Adrenal gland (tissue), 12 donors: ENCODE results near the gene ZNHIT2. TPM values are rescaled to one million over a fixed set of nuclear protein-coding genes. Genes with fewer than 3 reads are reported as not detected.

ENCODE experiments used
- DNase-seq, 7 donors: peaks; one replicate each; pipeline ENCODE4 v3.0.0-alpha.2; 2019 to 2020
- H3K27ac ChIP-seq, 5 donors: fragments of 200-600 bp; sonication (generic) in 4 of 5; 1 replicate in 3 of 5; 2 replicates in 2 of 5; pipeline versions ENCODE4 v1.5.1 to v1.8.0; 2016 to 2020; ENCODE audit warnings: mild to moderate bottlenecking in 1 of 5
- H3K27me3 ChIP-seq: fragments of 200-600 bp; 2 replicates; pipeline ENCODE4 v1.8.0; 2021
- H3K36me3 ChIP-seq, 2 donors: fragments of 200-600 bp; replicated peaks in 1 of 2; 1 replicate in 1 of 2; 2 replicates in 1 of 2; pipeline versions ENCODE4 v1.5.1 to v1.8.0; 2018 to 2022
- H3K4me1 ChIP-seq, 2 donors: fragments of 200-600 bp; replicated peaks in 1 of 2; 1 replicate in 1 of 2; 2 replicates in 1 of 2; pipeline versions ENCODE4 v1.5.1 to v1.8.0; 2018 to 2021
- H3K4me3 ChIP-seq, 4 donors: fragments of 200-600 bp; sonication (generic) in 3 of 4; one replicate each; pipeline ENCODE4 v1.5.1; 2016 to 2018
- H3K9me3 ChIP-seq, 3 donors: fragments of 200-600 bp; sonication (generic) in 1 of 3; replicated peaks in 1 of 3; 1 replicate in 2 of 3; 2 replicates in 1 of 3; pipeline versions ENCODE4 v1.5.1 to v1.8.0; 2016 to 2021
- CTCF ChIP-seq, 6 experiments: fragments of 450-650 bp in 4 of 6; fragments of 200-600 bp in 2 of 6; sonication (generic) in 1 of 6; IDR thresholded peaks; 1 replicate in 5 of 6; 2 replicates in 1 of 6; pipeline versions ENCODE4 v1.5.1 to v1.8.0; 2016 to 2021; ENCODE audit warnings: antibody characterized with exemption in 6 of 6, mild to moderate bottlenecking in 2 of 6, moderate library complexity in 1 of 6
- POLR2A ChIP-seq, 2 donors: fragments of 450-650 bp; IDR thresholded peaks; one replicate each; pipeline ENCODE4 v1.6.1; 2017; ENCODE audit warnings: antibody characterized with exemption in 2 of 2, mild to moderate bottlenecking in 2 of 2, moderate library complexity in 1 of 2
- WGBS, 4 donors: extraction: QIAGEN DNeasy Blood & Tissue Kit in 2 of 4; methylation state at CpG; one replicate each; pipeline versions ENCODE4 v1.1.5 to v1.1.7; 2013 to 2017; 5-methylcytosine and 5-hydroxymethylcytosine counted together
- intact Hi-C, 2 donors: fragments of 100-400 bp; cut with DNase I; formaldehyde crosslinking; loops; one replicate each; pipeline versions ENCODE4 v1.14.1 to v1.15.0; 2022 to 2023
- polyA plus RNA-seq, 3 donors: library from polyadenylated mRNA; stranded (reverse); fragments of 200-250 nt in 2 of 3; fragments of 350-450 nt in 1 of 3; fragmentation: Illumina TruSeq in 1 of 3; extraction: RNeasy Lipid Tissue Mini Kit (QIAGEN cat#74804) in 1 of 3; gene quantifications; one replicate each; pipeline ENCODE4 v1.2.3, GENCODE V29; 2013 to 2014
- total RNA-seq, 9 donors: library from RNA; depleted of rRNA in 4 of 9; stranded (reverse); fragments of >200 nt in 4 of 9; fragments of 120-200 nt in 1 of 9; fragmentation: NEBNext Ultra II Directional in 1 of 9; extraction: Animal tissue kit (Norgen Biotek cat#: 25700) in 1 of 9; gene quantifications; one replicate each; pipeline versions ENCODE4 v1.1.0 to v1.2.4, GENCODE V29; 2013 to 2023
- donor health status: healthy with polysubstance abuse.
- donor health status: Bipolar disorder and iron deficiency.
- donor health status: DM: yes; HTN: yes; CAD: no.
- donor health status: DM: no; HTN: no; CAD: no.
- donor health status: DM: no; HTN: no; CAD: no.
- donor health status: DM: yes; HTN: yes; CAD: no.

ZNHIT2 gene
- total and polyA plus RNA-seq, 12 donors: 0.48 to 39.8 (median 20.5) TPM

DNA sequence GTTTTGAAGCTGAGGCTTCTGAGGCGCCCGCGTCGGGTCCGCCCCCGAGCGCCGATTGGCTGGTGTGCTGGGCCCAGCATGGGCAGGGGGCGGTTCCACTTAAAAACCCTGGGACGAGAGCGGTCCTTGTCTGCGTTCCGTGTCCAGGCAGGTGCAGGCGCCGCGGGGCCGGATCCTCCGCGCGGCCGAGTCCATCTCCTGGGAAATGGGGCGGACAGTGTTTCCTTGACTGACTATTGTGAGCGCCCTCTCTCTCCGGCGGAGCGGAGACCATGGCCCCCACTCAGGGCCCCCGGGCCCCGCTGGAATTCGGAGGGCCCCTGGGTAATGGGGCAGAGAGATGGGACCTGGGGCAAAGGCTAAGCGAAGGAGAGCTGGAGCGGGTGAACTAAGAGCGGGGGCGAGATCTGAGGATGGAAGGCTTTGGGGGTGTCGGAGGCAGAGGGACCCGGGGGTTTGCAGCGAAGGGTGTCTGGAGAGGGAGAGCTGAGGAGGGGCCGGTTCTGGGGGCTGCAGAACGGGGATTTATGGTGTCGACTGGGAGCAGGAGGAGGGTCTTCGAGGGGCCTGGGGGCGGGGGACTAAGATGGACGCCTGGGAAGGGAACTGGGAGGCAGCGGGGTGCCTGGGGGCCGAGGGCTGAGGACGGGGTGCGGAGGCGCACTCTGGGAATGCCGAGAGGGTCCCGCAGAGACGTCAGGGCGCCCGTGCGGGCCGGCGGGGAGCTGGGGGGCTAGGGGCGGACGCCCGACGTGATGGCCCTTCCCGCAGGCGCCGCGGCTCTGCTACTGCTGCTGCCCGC, 5.6 kb downstream of the ZNHIT2 start, which contains the start of gene TM7SF2:
TSS of gene TM7SF2 (plus strand) at position 129 of the 802 bp plus-strand sequence. CDS start at position 273, 144 bp downstream.
- Histone ChIP-seq H3K9me3 (no peaks in the 10 kb centered on the region), H3K36me3 (peaks cover 0 to 42% of the 10 kb centered on the region in 2 donors), H3K27me3 (no peaks in the 10 kb centered on the region), H3K4me3 (peak within 1 kb of the TSS in 3 of 4 donors; percentile 49 to 75 (median 64)), H3K4me1 (peaks cover 49 to 62% of the 10 kb centered on the region in 2 donors), H3K27ac (peak within 1 kb of the TSS; percentile 40 to 95 (median 89))
- intact Hi-C loops: no loop called here
- peak; percentile 96 to 99 (median 98) for DNase-seq
- WGBS, 4 donors: 0 to 1% (median 1%) methylated on average over 29 to 64 of the region's 64 CpGs
- TF ChIP-seq CTCF (IDR thresholded peaks at IDR 0.05): no peak
- TF ChIP-seq POLR2A (IDR thresholded peaks at IDR 0.05): peak; percentile 98 to 100

- Histone ChIP-seq H3K9me3 (no peaks in the 10 kb centered on the region), H3K36me3 (peaks cover 0 to 41% of the 10 kb centered on the region in 2 donors), H3K27ac (peak overlapping the region in 4 of 5 donors; percentile 69 to 89 (median 83)), H3K4me3 (peak overlapping the region in 1 of 4 donors; percentile 75), H3K4me1 (peaks cover 44 to 55% of the 10 kb centered on the region in 2 donors), H3K27me3 (no peaks in the 10 kb centered on the region)
- no peak for DNase-seq
- 55 to 72% (median 60%) methylated on average over 8 to 31 of the region's 31 CpGs for WGBS, 4 donors
- peak in 1 of 6 experiments; percentile 17 for TF ChIP-seq CTCF (IDR thresholded peaks at IDR 0.05)
- no peak for TF ChIP-seq POLR2A (IDR thresholded peaks at IDR 0.05)
- intact Hi-C loops: no loop called here
Observed at GRCh38 chr11:65111159-65111743, 6.2 kb downstream of the ZNHIT2 start.

DNA sequence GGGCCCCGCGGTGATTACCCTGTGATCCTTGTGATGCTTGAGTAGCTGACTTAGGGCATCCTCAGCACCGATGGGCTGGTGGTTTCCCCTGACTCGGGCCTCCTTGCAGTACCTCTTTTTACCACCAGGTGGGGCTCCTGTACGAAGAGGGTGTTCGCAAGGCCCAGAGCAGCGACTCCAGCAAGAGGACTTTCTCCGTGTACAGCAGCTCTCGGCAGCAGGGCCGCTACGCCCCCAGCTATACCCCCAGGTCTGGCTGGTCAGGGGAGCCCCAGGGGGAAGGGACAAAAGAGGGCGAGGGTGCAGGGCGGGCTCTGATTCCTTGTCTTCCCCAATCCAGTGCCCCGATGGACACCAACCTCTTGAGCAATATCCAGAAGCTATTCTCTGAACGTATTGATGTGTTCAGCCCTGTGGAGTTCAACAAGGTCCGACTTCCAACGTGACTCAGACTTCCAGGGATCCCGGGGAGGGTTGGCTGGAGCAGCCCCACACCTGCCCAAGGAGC, 7.1 kb downstream of the ZNHIT2 start:
- TF ChIP-seq CTCF (IDR thresholded peaks at IDR 0.05) (peak; percentile 98 to 100 (median 98)), POLR2A (IDR thresholded peaks at IDR 0.05) (peak; percentile 9 to 70)
- 6 to 12% (median 9%) methylated on average over 14 to 18 of the region's 18 CpGs for WGBS, 4 donors
- Histone ChIP-seq H3K4me1 (peaks cover 38 to 47% of the 10 kb centered on the region in 2 donors), H3K36me3 (peaks cover 0 to 33% of the 10 kb centered on the region in 2 donors), H3K4me3 (no peak overlapping the region), H3K27ac (peak overlapping the region in 4 of 5 donors; percentile 69 to 89 (median 83)), H3K9me3 (no peaks in the 10 kb centered on the region), H3K27me3 (no peaks in the 10 kb centered on the region)
- peak; percentile 85 to 97 (median 91) for DNase-seq
- intact Hi-C loops: no loop called here
